H1 (cell line): Measurements from ENCODE around the gene GRM7. TPM values are rescaled to one million over a fixed set of nuclear protein-coding genes. Genes with fewer than 3 reads are reported as not detected.

Source experiments
- CTCF ChIA-PET: fragments of 300-600 bp; sonication (Branson Sonifier 250); formaldehyde crosslinking; loops from one replicate; lab custom pipeline; 2021; ENCODE audit not compliant: partially characterized antibody; lab: Charles Lee
- POLR2A ChIA-PET: fragments of 300-600 bp; sonication (Branson Sonifier 250); formaldehyde crosslinking; loops from one replicate; lab custom pipeline; 2021; ENCODE audit warnings: inconsistent platforms; ENCODE audit not compliant: partially characterized antibody; lab: Charles Lee
- DNase-seq, 2 experiments: peaks; one replicate each; pipeline versions ENCODE4 v3.0.0 to v3.0.0-alpha.2; 2010 to 2022; ENCODE audit warnings: low spot score in 2 of 2, low read depth in 1 of 2, mixed read lengths in 1 of 2
- FAIRE-seq: peaks from 2 replicates; lab custom pipeline; 2011; peaks lifted over from hg19 to GRCh38; lab: Jason Lieb, UNC
- H2AFZ ChIP-seq: 2 replicates; pipeline ENCODE4 v1.8.1; 2012; ENCODE audit warnings: low read length, inconsistent platforms
- H2AK5ac ChIP-seq: 2 replicates; pipeline ENCODE4 v1.6.1; 2013; ENCODE audit warnings: low read depth, low read length
- H2BK120ac ChIP-seq: replicated peaks from 2 replicates; pipeline ENCODE3; 2013; ENCODE audit warnings: low read depth, low read length, inconsistent platforms
- H2BK12ac ChIP-seq: 2 replicates; pipeline ENCODE4 v1.6.1; 2013; ENCODE audit warnings: low read depth, low read length
- H2BK15ac ChIP-seq: 2 replicates; pipeline ENCODE4 v1.6.1; 2013; ENCODE audit warnings: low read length
- H2BK20ac ChIP-seq: 2 replicates; pipeline ENCODE4 v1.6.1; 2013; ENCODE audit warnings: low read length
- H2BK5ac ChIP-seq: 2 replicates; pipeline ENCODE4 v1.6.1; 2013; ENCODE audit warnings: low read depth, low read length
- H3K14ac ChIP-seq: 2 replicates; pipeline ENCODE4 v1.6.1; 2013; ENCODE audit warnings: inconsistent platforms; ENCODE audit not compliant: insufficient read length
- H3K18ac ChIP-seq: 2 replicates; pipeline ENCODE4 v1.6.1; 2013; ENCODE audit warnings: low read length; ENCODE audit errors: extremely low read depth
- H3K23ac ChIP-seq: 2 replicates; pipeline ENCODE4 v1.6.1; 2013; ENCODE audit warnings: inconsistent platforms; ENCODE audit not compliant: insufficient read length
- H3K23me2 ChIP-seq: 2 replicates; pipeline ENCODE4 v1.6.1; 2013; ENCODE audit warnings: low read depth, low read length
- H3K27ac ChIP-seq: 2 replicates; pipeline ENCODE4 v1.6.1; 2011; ENCODE audit warnings: low read depth, low read length, inconsistent platforms
- H3K27me3 ChIP-seq, 4 experiments: replicated peaks in 1 of 4; 1 replicate in 1 of 4; 2 replicates in 3 of 4; pipeline versions ENCODE4 v1.6.1 to v1.8.1; 2011 to 2013; ENCODE audit warnings: low read length in 3 of 4, mild to moderate bottlenecking in 3 of 4, inconsistent platforms in 2 of 4, mixed read lengths in 2 of 4, moderate library complexity in 1 of 4; ENCODE audit not compliant: control insufficient read depth in 3 of 4, insufficient read depth in 3 of 4; ENCODE audit errors: extremely low read depth in 1 of 4
- H3K36me3 ChIP-seq, 4 experiments: 2 replicates each; pipeline versions ENCODE4 v1.6.1 to v1.8.1; 2011 to 2013; ENCODE audit warnings: mild to moderate bottlenecking in 4 of 4, low read length in 3 of 4, moderate library complexity in 2 of 4, control low read depth in 1 of 4, inconsistent platforms in 1 of 4; ENCODE audit not compliant: insufficient read depth in 4 of 4, control insufficient read depth in 2 of 4
- H3K4ac ChIP-seq: replicated peaks from 2 replicates; pipeline ENCODE3; 2013; ENCODE audit warnings: low read length, low read depth, mixed read lengths, inconsistent platforms; ENCODE audit not compliant: insufficient read length
- H3K4me1 ChIP-seq, 4 experiments: replicated peaks in 1 of 4; 1 replicate in 1 of 4; 2 replicates in 3 of 4; pipeline versions ENCODE4 v1.6.1 to v1.8.1; 2011 to 2013; ENCODE audit warnings: low read length in 3 of 4, inconsistent platforms in 2 of 4, mixed read lengths in 1 of 4; ENCODE audit not compliant: insufficient read depth in 4 of 4, control insufficient read depth in 3 of 4
- H3K4me2 ChIP-seq, 2 experiments: 2 replicates each; pipeline versions ENCODE4 v1.6.1 to v1.8.1; 2011 to 2013; ENCODE audit warnings: low read depth in 2 of 2, low read length in 2 of 2, control low read depth in 1 of 2, inconsistent platforms in 1 of 2, mild to moderate bottlenecking in 1 of 2; ENCODE audit not compliant: insufficient read depth in 1 of 2
- H3K4me3 ChIP-seq, 4 experiments: fragments of 200-600, 300-600 bp in 1 of 4; sonication (generic), shearing (Covaris generic), sonication (Bioruptor Twin) in 1 of 4; 2 replicates each; pipeline versions ENCODE4 v1.5.1 to v1.8.1; 2011 to 2016; ENCODE audit warnings: low read length in 4 of 4, low read depth in 3 of 4, control low read depth in 2 of 4, inconsistent platforms in 2 of 4, mild to moderate bottlenecking in 2 of 4, mixed read lengths in 1 of 4, moderate library complexity in 1 of 4; ENCODE audit not compliant: insufficient read depth in 2 of 4; ENCODE audit errors: extremely low read depth in 1 of 4
- H3K56ac ChIP-seq: replicated peaks from 2 replicates; pipeline ENCODE3; 2013; ENCODE audit warnings: low read depth, mild to moderate bottlenecking, mixed read lengths, low read length, inconsistent platforms; ENCODE audit not compliant: insufficient read length
- H3K79me1 ChIP-seq: 2 replicates; pipeline ENCODE4 v1.6.1; 2013; ENCODE audit warnings: low read depth, low read length, control low read depth
- H3K79me2 ChIP-seq, 2 experiments: 2 replicates each; pipeline versions ENCODE4 v1.6.1 to v1.8.1; 2012 to 2013; ENCODE audit warnings: low read length in 2 of 2, mild to moderate bottlenecking in 2 of 2, inconsistent platforms in 1 of 2; ENCODE audit not compliant: insufficient read depth in 2 of 2, control insufficient read depth in 1 of 2
- H3K9ac ChIP-seq, 4 experiments: replicated peaks in 1 of 4; 1 replicate in 1 of 4; 2 replicates in 3 of 4; pipeline versions ENCODE4 v1.6.1 to v1.8.1; 2011 to 2013; ENCODE audit warnings: low read depth in 3 of 4, low read length in 3 of 4, control low read depth in 2 of 4, mild to moderate bottlenecking in 2 of 4, moderate library complexity in 2 of 4, inconsistent platforms in 1 of 4; ENCODE audit errors: extremely low read depth in 1 of 4
- H3K9me3 ChIP-seq, 2 experiments: 2 replicates each; pipeline versions ENCODE4 v1.6.1 to v1.8.1; 2012 to 2013; ENCODE audit warnings: mild to moderate bottlenecking in 2 of 2, moderate library complexity in 2 of 2, control low read depth in 1 of 2, inconsistent platforms in 1 of 2, low read depth in 1 of 2, low read length in 1 of 2, mixed read lengths in 1 of 2; ENCODE audit not compliant: insufficient read depth in 2 of 2
- H4K20me1 ChIP-seq, 2 experiments: replicated peaks in 1 of 2; 2 replicates each; pipeline versions ENCODE3 to v1.8.1; 2011 to 2013; ENCODE audit warnings: inconsistent platforms in 2 of 2, low read length in 2 of 2, mild to moderate bottlenecking in 1 of 2; ENCODE audit not compliant: insufficient read depth in 2 of 2, control insufficient read depth in 1 of 2
- H4K5ac ChIP-seq: 2 replicates; pipeline ENCODE4 v1.6.1; 2013; ENCODE audit warnings: low read length, low read depth, mixed read lengths, inconsistent platforms; ENCODE audit not compliant: insufficient read length
- H4K8ac ChIP-seq: 2 replicates; pipeline ENCODE4 v1.8.0; 2013; ENCODE audit warnings: mild to moderate bottlenecking, moderate library complexity, low read length, inconsistent platforms; ENCODE audit not compliant: insufficient read depth; ENCODE audit errors: extremely low read depth
- H4K91ac ChIP-seq: replicated peaks from 2 replicates; pipeline ENCODE3; 2013; ENCODE audit warnings: low read length, mixed read lengths, inconsistent platforms; ENCODE audit not compliant: insufficient read length
- CTCF ChIP-seq, 3 experiments: IDR thresholded peaks; 1 replicate in 2 of 3; 2 replicates in 1 of 3; pipeline versions ENCODE4 v1.5.1 to v1.6.1; 2011; ENCODE audit warnings: low read length in 3 of 3, mild to moderate bottlenecking in 3 of 3, inconsistent platforms in 2 of 3, low read depth in 1 of 3, moderate library complexity in 1 of 3; ENCODE audit not compliant: insufficient read depth in 1 of 3; ENCODE audit errors: control extremely low read depth in 1 of 3
- HDAC6 ChIP-seq: IDR thresholded peaks from one replicate; pipeline ENCODE4 v1.7.1; 2012; ENCODE audit warnings: low read depth, mild to moderate bottlenecking, inconsistent platforms, low read length, moderate library complexity
- MAX ChIP-seq: IDR thresholded peaks from 2 replicates; pipeline ENCODE4 v1.6.1; 2012; ENCODE audit warnings: inconsistent platforms
- SUZ12 ChIP-seq: fragments of 200-600 bp; sonication (generic); IDR thresholded peaks from 2 replicates; pipeline ENCODE4 v1.6.1; 2012; ENCODE audit warnings: mild to moderate bottlenecking, inconsistent platforms, low read length, moderate library complexity, mixed read lengths
- WGBS, 2 experiments: shearing (Covaris generic) in 1 of 2; methylation state at CpG; one replicate each; pipeline versions ENCODE4 v1.1.6 to v1.1.7; 2013 to 2015; ENCODE audit warnings: low lambda C conversion rate in 2 of 2, mixed read lengths in 2 of 2, inconsistent platforms in 1 of 2, low coverage in 1 of 2, missing lambda C conversion rate in 1 of 2; ENCODE audit not compliant: insufficient replicate concordance in 2 of 2, insufficient coverage in 1 of 2, insufficient read length in 1 of 2; ENCODE audit errors: extremely low coverage in 1 of 2, missing lambda C conversion rate in 1 of 2; 5-methylcytosine and 5-hydroxymethylcytosine counted together
- polyA plus RNA-seq, 7 experiments: library from polyadenylated mRNA; depleted of rRNA in 3 of 7; stranded (reverse) in 5 of 7; unstranded in 2 of 7; fragments of >200 nt in 5 of 7; fragments of 200-250 nt in 2 of 7; gene quantifications; 1 replicate in 5 of 7; 2 replicates in 1 of 7; 4 replicates in 1 of 7; pipeline versions ENCODE4 v1.2.1 to v1.2.3, GENCODE V29; 2011 to 2013; ENCODE audit warnings: missing spikeins in 2 of 7, mixed read lengths in 2 of 7
- total RNA-seq: library from RNA; stranded (reverse); fragmentation: NEBNext Ultra II Directional; extraction: Animal tissue kit (Norgen Biotek cat#: 25700); gene quantifications from 2 replicates; pipeline ENCODE4 v1.2.1, GENCODE V29; 2021

The GRM7 gene
- total and polyA plus RNA-seq, 2 of the 8 experiments (the other 6 are each of a cell fraction or from before 2014, with no cell fraction given): 0.17 to 0.24 TPM

GRCh38 chr3:7025581-7026300 is 164.8 kb downstream of the GRM7 start:
- TF ChIP-seq CTCF (IDR thresholded peaks at IDR 0.05; ENCODE audit: control extremely low read depth in 1 of 3, insufficient read depth in 1 of 3, low read depth in 1 of 3, low read length in 3 of 3) (no peak), HDAC6 (no peak), SUZ12 (no peak), MAX (no peak)
- Histone ChIP-seq H2AK5ac (no peak overlapping the region), H3K56ac (no peak overlapping the region), H2BK5ac (no peak overlapping the region), H3K9ac (no peak overlapping the region), H2BK12ac (no peak overlapping the region), H3K18ac (no peak overlapping the region), H3K27me3 (no peaks in the 10 kb centered on the region), H3K4ac (no peak overlapping the region), H3K23ac (no peak overlapping the region), H2BK120ac (no peak overlapping the region), H3K14ac (no peak overlapping the region), H3K4me2 (no peak overlapping the region), H4K20me1 (no peaks in the 10 kb centered on the region), H2BK15ac (no peak overlapping the region), H3K4me3 (no peak overlapping the region), H3K23me2 (no peaks in the 10 kb centered on the region; the same call in 1 of the 2 replicates), H3K27ac (no peak overlapping the region), H2AFZ (no peak overlapping the region), H4K8ac (no peak overlapping the region), H3K36me3 (no peaks in the 10 kb centered on the region), H4K5ac (no peak overlapping the region), H3K79me1 (no peaks in the 10 kb centered on the region), H3K4me1 (no peaks in the 10 kb centered on the region), H3K9me3 (no peaks in the 10 kb centered on the region), H3K79me2 (no peaks in the 10 kb centered on the region), H4K91ac (no peak overlapping the region), H2BK20ac (no peak overlapping the region)
- no peak for DNase-seq
- ChIA-PET POLR2A (no interaction called here), CTCF (interaction anchor here (0.6 to 1.7 kb wide), 3 partner anchors 8 to 66 kb away, joined by 3 to 5 read pairs (median 3); no protein-coding TSS in a partner anchor)
- no peak for FAIRE-seq
- 64% methylated on average over 3 of the region's 3 CpGs; no CpG with 5 or more reads in 1 of the 2 experiments for WGBS, 2 experiments
